ENCODE measurements around the gene KCNAB1.

KCNAB1 gene

GRCh38 chr3:156483002-156483401 is 362.6 kb downstream of the KCNAB1 start:
- DNase-seq (no peak), ATAC-seq (no peak)
- Mint-ChIP-seq H3K4me3 (no peak overlapping the region), H3K27me3 (no peaks in the 10 kb centered on the region), H3K4me1 (peaks cover 41% of the 10 kb centered on the region), H3K27ac (no peak overlapping the region), H3K9me3 (no peaks in the 10 kb centered on the region)

DNA sequence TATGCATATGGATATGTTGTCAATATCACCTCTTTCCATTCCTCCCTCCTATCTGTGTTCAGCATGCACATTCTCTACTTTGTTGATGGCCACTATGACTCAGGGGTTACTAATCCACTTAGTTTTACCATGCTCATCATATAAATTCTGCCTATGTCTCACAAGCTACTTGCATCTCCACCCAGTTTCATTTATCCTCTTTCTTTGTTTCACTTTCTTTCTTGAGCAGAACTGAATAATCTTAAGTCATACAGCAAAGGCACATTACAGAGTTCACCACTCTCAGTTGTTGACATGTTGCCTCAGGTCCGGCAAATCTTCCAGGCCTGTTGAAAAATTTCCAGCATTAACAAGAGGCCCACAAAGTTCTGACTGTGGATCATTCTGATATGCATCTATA is 363.0 kb downstream of the KCNAB1 start:
- H3K9me3 Mint-ChIP-seq, result no peaks in the 10 kb centered on the region
- no peaks in the 10 kb centered on the region for H3K27me3 Mint-ChIP-seq
- DNase-seq, result peak in 1 of 2 donors; percentile 10
- peak overlapping the region; percentile 77 to 88 for H3K27ac Mint-ChIP-seq
- peaks cover 41% of the 10 kb centered on the region for H3K4me1 Mint-ChIP-seq
- peak overlapping the region; percentile 73 to 80 for H3K4me3 Mint-ChIP-seq
- peak; percentile 92 for ATAC-seq

DNA sequence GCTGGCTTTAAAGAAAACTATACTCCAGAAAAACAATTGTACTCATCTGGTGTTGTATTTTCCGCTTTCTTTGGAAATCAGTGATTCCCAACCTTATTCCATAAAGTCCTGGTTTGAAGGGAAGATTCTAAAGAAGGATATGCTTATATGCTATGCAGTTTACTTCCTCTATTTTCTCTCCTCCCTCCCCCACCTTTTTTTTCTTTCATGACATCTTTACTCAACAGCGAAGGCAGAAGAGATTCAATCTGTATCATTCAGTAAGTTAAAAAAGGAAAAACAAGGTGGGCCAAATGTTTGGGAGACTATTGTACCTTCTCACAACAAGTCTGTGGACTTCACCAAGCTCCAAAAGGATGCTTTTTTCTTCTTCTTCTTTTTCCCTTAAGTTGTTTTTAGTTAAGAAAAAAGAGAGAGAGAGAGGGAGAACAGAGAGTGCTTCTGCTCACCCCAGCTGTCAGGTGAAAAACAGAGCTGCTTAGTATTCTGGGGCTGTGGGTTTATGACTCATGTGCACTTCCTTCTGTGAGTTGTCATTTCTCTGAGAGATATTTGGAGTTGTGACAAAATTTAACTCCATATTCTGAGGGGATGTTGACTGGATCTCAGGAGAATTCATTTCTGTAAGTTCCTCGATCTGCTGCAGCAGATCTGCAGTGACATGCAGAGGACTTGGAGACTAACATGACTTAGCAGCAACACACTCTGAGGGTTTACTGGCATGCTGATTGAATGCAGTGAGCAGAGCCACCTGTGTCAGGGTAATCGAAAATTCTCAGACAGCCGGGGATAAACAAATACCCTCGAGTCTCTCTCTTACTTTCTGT is 363.8 kb downstream of the KCNAB1 start:
- Mint-ChIP-seq H3K4me3 (peak overlapping the region; percentile 73 to 80), H3K9me3 (no peaks in the 10 kb centered on the region), H3K27me3 (no peaks in the 10 kb centered on the region), H3K4me1 (peaks cover 41% of the 10 kb centered on the region), H3K27ac (peak overlapping the region; percentile 77 to 88)
- ATAC-seq (peak; percentile 89), DNase-seq (peak; percentile 25 to 34)

- no peak for DNase-seq
- ATAC-seq, result no peak
- no peak overlapping the region for H3K27ac Mint-ChIP-seq
- no peaks in the 10 kb centered on the region for H3K27me3 Mint-ChIP-seq
- H3K9me3 Mint-ChIP-seq, result no peaks in the 10 kb centered on the region
- no peak overlapping the region for H3K4me3 Mint-ChIP-seq
- peaks cover 18% of the 10 kb centered on the region for H3K4me1 Mint-ChIP-seq
Measured at GRCh38 chr3:156488767-156489166, 368.4 kb downstream of the KCNAB1 start.

GRCh38 chr3:156489462-156489911 is 369.1 kb downstream of the KCNAB1 start:
- ATAC-seq (no peak), DNase-seq (no peak)
- Mint-ChIP-seq H3K4me1 (peaks cover 10% of the 10 kb centered on the region), H3K27me3 (no peaks in the 10 kb centered on the region), H3K27ac (no peak overlapping the region), H3K4me3 (no peak overlapping the region), H3K9me3 (no peaks in the 10 kb centered on the region)

DNA sequence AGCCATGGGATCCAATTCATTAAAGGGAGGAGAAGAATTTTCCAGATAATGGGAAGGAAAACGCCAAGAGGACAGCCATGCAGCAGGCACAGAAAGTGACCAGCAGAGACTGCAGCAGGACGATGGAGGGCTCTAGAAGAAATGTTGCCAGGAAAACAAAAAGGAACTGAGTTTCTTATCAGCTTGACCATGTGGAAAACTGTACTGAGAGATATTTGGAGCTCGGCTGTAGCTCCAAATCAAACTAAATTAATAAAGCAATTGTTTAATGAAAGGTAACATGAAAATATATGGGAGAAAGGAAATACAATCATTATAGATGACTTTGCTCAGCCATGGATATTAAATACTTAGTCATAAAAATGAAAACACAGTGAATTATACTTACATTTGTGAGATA is 370.8 kb downstream of the KCNAB1 start:
- Mint-ChIP-seq H3K27ac (no peak overlapping the region), H3K4me3 (no peak overlapping the region), H3K4me1 (no peaks in the 10 kb centered on the region), H3K9me3 (peaks cover 1 to 11% of the 10 kb centered on the region in 2 donors), H3K27me3 (no peaks in the 10 kb centered on the region)
- DNase-seq (no peak), ATAC-seq (no peak)

- no peak for DNase-seq
- no peak for ATAC-seq
- H3K4me3 Mint-ChIP-seq, result no peak overlapping the region
Measured at GRCh38 chr3:156492801-156493261, 372.5 kb downstream of the KCNAB1 start.

GRCh38 chr3:156493887-156494286 is 373.5 kb downstream of the KCNAB1 start:
- Mint-ChIP-seq H3K9me3 (peaks cover 10 to 18% of the 10 kb centered on the region in 2 donors), H3K27me3 (no peaks in the 10 kb centered on the region), H3K4me1 (no peaks in the 10 kb centered on the region), H3K27ac (no peak overlapping the region), H3K4me3 (no peak overlapping the region)
- ATAC-seq, result no peak
- DNase-seq, result no peak

More at GRCh38 chr3:156492801-156493261, 372.5 kb downstream of the KCNAB1 start:
- peaks cover 6 to 18% of the 10 kb centered on the region in 2 donors for H3K9me3 Mint-ChIP-seq
- H3K27me3 Mint-ChIP-seq, result no peaks in the 10 kb centered on the region
- H3K27ac Mint-ChIP-seq, result no peak overlapping the region
- no peaks in the 10 kb centered on the region for H3K4me1 Mint-ChIP-seq

GRCh38 chr3:156495816-156496215 is 375.4 kb downstream of the KCNAB1 start:
- DNase-seq (no peak), ATAC-seq (no peak)
- no peak overlapping the region for H3K4me3 Mint-ChIP-seq
- H3K27me3 Mint-ChIP-seq, result no peaks in the 10 kb centered on the region
- H3K4me1 Mint-ChIP-seq, result no peaks in the 10 kb centered on the region
- H3K27ac Mint-ChIP-seq, result no peak overlapping the region
- peaks cover 10 to 18% of the 10 kb centered on the region in 2 donors for H3K9me3 Mint-ChIP-seq

DNA sequence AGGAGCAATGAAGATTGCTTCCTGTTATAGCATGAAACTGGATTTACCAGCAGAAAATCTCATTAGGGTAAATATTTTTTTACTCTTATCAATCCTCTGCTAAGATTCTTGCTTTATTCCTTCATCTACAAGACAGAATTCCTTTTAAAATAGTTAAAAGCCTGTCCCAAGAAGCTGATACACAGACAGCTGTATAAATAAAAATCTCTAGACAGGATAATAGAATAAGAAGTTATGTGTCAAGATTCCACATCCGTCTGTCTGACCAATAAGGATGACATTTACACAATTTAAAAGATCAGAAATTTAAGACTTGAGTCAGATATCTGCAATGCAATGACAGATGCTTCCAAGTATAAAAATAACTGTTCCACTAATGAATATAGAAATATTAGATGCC is 376.9 kb downstream of the KCNAB1 start:
- Mint-ChIP-seq H3K4me3 (no peak overlapping the region), H3K27me3 (no peaks in the 10 kb centered on the region), H3K4me1 (no peaks in the 10 kb centered on the region), H3K9me3 (peaks cover 10 to 18% of the 10 kb centered on the region in 2 donors), H3K27ac (no peak overlapping the region)
- no peak for DNase-seq
- ATAC-seq, result no peak

GRCh38 chr3:156498307-156498706 is 377.9 kb downstream of the KCNAB1 start:
- no peaks in the 10 kb centered on the region for H3K27me3 Mint-ChIP-seq
- H3K4me3 Mint-ChIP-seq, result no peak overlapping the region
- DNase-seq, result no peak
- ATAC-seq, result no peak
- no peak overlapping the region for H3K27ac Mint-ChIP-seq
- H3K4me1 Mint-ChIP-seq, result no peaks in the 10 kb centered on the region
- peaks cover 10 to 18% of the 10 kb centered on the region in 2 donors for H3K9me3 Mint-ChIP-seq

GRCh38 chr3:156507285-156507684 is 386.9 kb downstream of the KCNAB1 start:
- H3K27me3 Mint-ChIP-seq, result peaks cover 24% of the 10 kb centered on the region
- H3K4me3 Mint-ChIP-seq, result no peak overlapping the region
- no peak for DNase-seq
- H3K27ac Mint-ChIP-seq, result no peak overlapping the region
- ATAC-seq, result peak; percentile 63
- H3K4me1 Mint-ChIP-seq, result peaks cover 5% of the 10 kb centered on the region
- no peaks in the 10 kb centered on the region for H3K9me3 Mint-ChIP-seq

- no peaks in the 10 kb centered on the region for H3K9me3 Mint-ChIP-seq
- H3K27ac Mint-ChIP-seq, result peak overlapping the region in 1 of 2 donors; percentile 22
- DNase-seq (peak in 1 of 2 donors; percentile 22), ATAC-seq (peak; percentile 72)
- peaks cover 6% of the 10 kb centered on the region for H3K4me1 Mint-ChIP-seq
- peaks cover 23% of the 10 kb centered on the region for H3K27me3 Mint-ChIP-seq
- H3K4me3 Mint-ChIP-seq, result no peak overlapping the region
Measured at GRCh38 chr3:156509189-156510174, 389.1 kb downstream of the KCNAB1 start.

DNA sequence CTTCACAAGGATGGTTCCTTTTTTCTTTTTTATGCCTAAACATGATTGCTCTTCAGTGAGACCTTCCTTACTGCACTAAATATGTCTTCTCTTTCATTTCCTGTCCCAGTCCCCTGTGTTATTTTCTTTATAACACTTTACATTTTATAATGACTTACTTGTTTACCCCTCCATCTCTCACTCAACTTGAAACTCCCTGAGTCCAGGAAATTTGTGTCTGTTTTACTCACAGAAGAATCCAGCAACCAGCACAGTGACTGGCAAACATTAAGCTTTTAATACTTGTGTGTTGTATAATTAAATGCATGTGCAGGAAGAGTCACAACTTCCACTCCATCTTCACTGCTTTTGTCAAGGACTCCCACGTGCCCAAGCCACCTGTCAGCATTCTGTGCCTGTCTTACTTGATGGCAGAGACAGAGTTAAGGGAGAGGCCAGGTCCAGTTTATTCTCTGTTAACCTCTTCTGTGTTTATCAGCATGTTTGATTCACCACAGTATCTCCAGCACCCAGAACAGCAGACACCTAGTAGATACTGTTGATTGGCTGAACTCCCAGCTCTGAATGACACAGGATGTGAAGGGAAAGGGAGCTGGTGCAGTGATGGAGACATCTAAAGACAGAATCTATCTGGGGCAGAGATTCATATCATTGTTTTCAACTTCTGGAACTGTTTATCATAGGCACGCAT is 391.8 kb downstream of the KCNAB1 start:
- ATAC-seq, result no peak
- no peak for DNase-seq
- Mint-ChIP-seq H3K9me3 (no peaks in the 10 kb centered on the region), H3K27me3 (peaks cover 8% of the 10 kb centered on the region), H3K27ac (peak overlapping the region in 1 of 2 donors; percentile 52), H3K4me1 (peaks cover 6% of the 10 kb centered on the region), H3K4me3 (no peak overlapping the region)

GRCh38 chr3:156513619-156514018 is 393.2 kb downstream of the KCNAB1 start:
- Mint-ChIP-seq H3K4me1 (peaks cover 6% of the 10 kb centered on the region), H3K9me3 (no peaks in the 10 kb centered on the region), H3K27me3 (peaks cover 10% of the 10 kb centered on the region), H3K27ac (no peak overlapping the region), H3K4me3 (no peak overlapping the region)
- ATAC-seq (no peak), DNase-seq (no peak)

All from stimulated activated naive CD8-positive, alpha-beta T cell treated with anti-CD3 and anti-CD28 coated beads, Interleukin-15, amount 100 ng/mL, for 72 hours (primary cell).